OCI-LY1 (cell line): ENCODE measurements around the gene DLG1.

Experiments
- H2AFZ ChIP-seq: fragments of 200-600 bp; sonication (generic), shearing (Covaris generic); 2 replicates; pipeline ENCODE4 v1.6.0; 2014; ENCODE audit warnings: antibody characterized with exemption, mild to moderate bottlenecking, low read length
- H3F3A ChIP-seq: fragments of 200-600 bp; sonication (generic), shearing (Covaris generic); 2 replicates; pipeline ENCODE4 v1.6.0; 2014; ENCODE audit warnings: mild to moderate bottlenecking, antibody characterized with exemption, low read length, moderate library complexity; ENCODE audit not compliant: insufficient read depth
- H3K27ac ChIP-seq: fragments of 200-600 bp; sonication (generic); 2 replicates; pipeline ENCODE4 v1.5.1; 2014; ENCODE audit warnings: low read length, mixed run types, mild to moderate bottlenecking, low read depth; ENCODE audit not compliant: poor library complexity, severe bottlenecking
- H3K27me3 ChIP-seq: fragments of 200-600 bp; sonication (generic); 2 replicates; pipeline ENCODE4 v1.6.0; 2014; ENCODE audit warnings: antibody characterized with exemption, mild to moderate bottlenecking, low read length, moderate library complexity; ENCODE audit not compliant: insufficient read depth
- H3K36me3 ChIP-seq: fragments of 200-600 bp; sonication (generic); 2 replicates; pipeline ENCODE4 v1.6.1; 2014; ENCODE audit warnings: mild to moderate bottlenecking, antibody characterized with exemption, low read length, moderate library complexity, mixed read lengths; ENCODE audit not compliant: insufficient read depth
- H3K4me1 ChIP-seq: fragments of 200-600 bp; sonication (generic); 2 replicates; pipeline ENCODE4 v1.5.1; 2014; ENCODE audit warnings: mild to moderate bottlenecking, low read length, moderate library complexity; ENCODE audit not compliant: insufficient read depth, severe bottlenecking
- H3K4me2 ChIP-seq: fragments of 200-600 bp; sonication (generic), shearing (Covaris generic); 2 replicates; pipeline ENCODE4 v1.6.1; 2014; ENCODE audit warnings: low read length
- H3K4me3 ChIP-seq: fragments of 200-600 bp; sonication (generic); 2 replicates; pipeline ENCODE4 v1.5.1; 2014; ENCODE audit warnings: low read length, low read depth, mild to moderate bottlenecking, mixed read lengths; ENCODE audit not compliant: poor library complexity, severe bottlenecking
- H3K79me2 ChIP-seq: fragments of 200-600 bp; shearing (Covaris generic); 2 replicates; pipeline ENCODE4 v1.6.1; 2016; ENCODE audit warnings: mixed run types, low read length, mixed read lengths; ENCODE audit not compliant: insufficient read depth
- H3K9ac ChIP-seq: fragments of 200-600 bp; sonication (generic), shearing (Covaris generic); 2 replicates; pipeline ENCODE4 v1.6.1; 2014; ENCODE audit warnings: mild to moderate bottlenecking, low read length, mixed read lengths
- H3K9me2 ChIP-seq: fragments of 200-600 bp; sonication (generic), shearing (Covaris generic); 2 replicates; pipeline ENCODE4 v1.6.1; 2014; ENCODE audit warnings: low read depth, mild to moderate bottlenecking, low read length, mixed read lengths
- H3K9me3 ChIP-seq: fragments of 200-600 bp; shearing (Covaris generic); 2 replicates; pipeline ENCODE4 v1.6.1; 2014; ENCODE audit warnings: low read length, mixed read lengths
- H4K20me1 ChIP-seq: fragments of 200-600 bp; sonication (generic), shearing (Covaris generic); 2 replicates; pipeline ENCODE4 v1.6.0; 2016; ENCODE audit warnings: mild to moderate bottlenecking, low read length; ENCODE audit not compliant: insufficient read depth
- EZH2 ChIP-seq: fragments of 200-600 bp; sonication (generic), shearing (Covaris generic); IDR thresholded peaks from 2 replicates; pipeline ENCODE4 v1.8.0; 2017; ENCODE audit warnings: borderline replicate concordance, mixed run types, mild to moderate bottlenecking, antibody characterized with exemption, low read length, moderate library complexity, mixed read lengths
- TF ChIP-seq, protein P1 (sequence below): fragments of 200-600 bp; sonication (generic), shearing (Covaris generic); IDR thresholded peaks from 2 replicates; pipeline ENCODE4 v1.5.1; 2017; ENCODE audit warnings: mild to moderate bottlenecking, antibody characterized with exemption, low read length, moderate library complexity, mixed read lengths

Gene DLG1

GRCh38 chr3:197019021-197019420 lies 279.4 kb downstream of the DLG1 start:
- Histone ChIP-seq H3K9me2 (no peaks in the 10 kb centered on the region), H3K4me2 (no peak overlapping the region), H3K4me1 (peaks cover 17% of the 10 kb centered on the region), H3K27me3 (peaks cover 26% of the 10 kb centered on the region), H3F3A (no peaks in the 10 kb centered on the region), H3K9me3 (no peaks in the 10 kb centered on the region), H3K9ac (no peak overlapping the region), H2AFZ (no peak overlapping the region), H3K4me3 (no peak overlapping the region), H4K20me1 (no peaks in the 10 kb centered on the region), H3K27ac (no peak overlapping the region), H3K36me3 (no peaks in the 10 kb centered on the region), H3K79me2 (no peaks in the 10 kb centered on the region)
- no peak for TF ChIP-seq EZH2
- TF ChIP-seq, protein P1, sequence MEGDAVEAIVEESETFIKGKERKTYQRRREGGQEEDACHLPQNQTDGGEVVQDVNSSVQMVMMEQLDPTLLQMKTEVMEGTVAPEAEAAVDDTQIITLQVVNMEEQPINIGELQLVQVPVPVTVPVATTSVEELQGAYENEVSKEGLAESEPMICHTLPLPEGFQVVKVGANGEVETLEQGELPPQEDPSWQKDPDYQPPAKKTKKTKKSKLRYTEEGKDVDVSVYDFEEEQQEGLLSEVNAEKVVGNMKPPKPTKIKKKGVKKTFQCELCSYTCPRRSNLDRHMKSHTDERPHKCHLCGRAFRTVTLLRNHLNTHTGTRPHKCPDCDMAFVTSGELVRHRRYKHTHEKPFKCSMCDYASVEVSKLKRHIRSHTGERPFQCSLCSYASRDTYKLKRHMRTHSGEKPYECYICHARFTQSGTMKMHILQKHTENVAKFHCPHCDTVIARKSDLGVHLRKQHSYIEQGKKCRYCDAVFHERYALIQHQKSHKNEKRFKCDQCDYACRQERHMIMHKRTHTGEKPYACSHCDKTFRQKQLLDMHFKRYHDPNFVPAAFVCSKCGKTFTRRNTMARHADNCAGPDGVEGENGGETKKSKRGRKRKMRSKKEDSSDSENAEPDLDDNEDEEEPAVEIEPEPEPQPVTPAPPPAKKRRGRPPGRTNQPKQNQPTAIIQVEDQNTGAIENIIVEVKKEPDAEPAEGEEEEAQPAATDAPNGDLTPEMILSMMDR = no peak

GRCh38 chr3:197017003-197017402 lies 281.4 kb downstream of the DLG1 start:
- Histone ChIP-seq H3K4me2 (no peak overlapping the region), H3K27me3 (peaks cover 35% of the 10 kb centered on the region), H4K20me1 (no peaks in the 10 kb centered on the region), H3F3A (no peaks in the 10 kb centered on the region), H3K9me2 (no peaks in the 10 kb centered on the region), H2AFZ (no peak overlapping the region), H3K36me3 (no peaks in the 10 kb centered on the region), H3K27ac (no peak overlapping the region), H3K9me3 (no peaks in the 10 kb centered on the region), H3K4me3 (no peak overlapping the region), H3K79me2 (no peaks in the 10 kb centered on the region), H3K9ac (no peak overlapping the region), H3K4me1 (no peaks in the 10 kb centered on the region)
- TF ChIP-seq EZH2 = no peak
- TF ChIP-seq, protein P1 = no peak

- no peak overlapping the region for H3K4me3 ChIP-seq
- no peak overlapping the region for H3K4me2 ChIP-seq
These were observed 282.3 kb downstream of the DLG1 start for GRCh38 chr3:197015790-197016736.

More at GRCh38 chr3:197015790-197016736, 282.3 kb downstream of the DLG1 start:
- H3K27me3 ChIP-seq = peaks cover 36% of the 10 kb centered on the region
- no peak overlapping the region for H3K9ac ChIP-seq
- no peaks in the 10 kb centered on the region for H3K36me3 ChIP-seq
- H3K27ac ChIP-seq = no peak overlapping the region
- no peaks in the 10 kb centered on the region for H4K20me1 ChIP-seq
- no peaks in the 10 kb centered on the region for H3K9me2 ChIP-seq
- no peak overlapping the region for H2AFZ ChIP-seq
- TF ChIP-seq, protein P1 = no peak
- TF ChIP-seq EZH2 = no peak
- H3K4me1 ChIP-seq = no peaks in the 10 kb centered on the region
- H3F3A ChIP-seq = no peaks in the 10 kb centered on the region
- H3K79me2 ChIP-seq = no peaks in the 10 kb centered on the region
- H3K9me3 ChIP-seq = no peaks in the 10 kb centered on the region
